ENCODE results near the gene KRT72.

DNA sequence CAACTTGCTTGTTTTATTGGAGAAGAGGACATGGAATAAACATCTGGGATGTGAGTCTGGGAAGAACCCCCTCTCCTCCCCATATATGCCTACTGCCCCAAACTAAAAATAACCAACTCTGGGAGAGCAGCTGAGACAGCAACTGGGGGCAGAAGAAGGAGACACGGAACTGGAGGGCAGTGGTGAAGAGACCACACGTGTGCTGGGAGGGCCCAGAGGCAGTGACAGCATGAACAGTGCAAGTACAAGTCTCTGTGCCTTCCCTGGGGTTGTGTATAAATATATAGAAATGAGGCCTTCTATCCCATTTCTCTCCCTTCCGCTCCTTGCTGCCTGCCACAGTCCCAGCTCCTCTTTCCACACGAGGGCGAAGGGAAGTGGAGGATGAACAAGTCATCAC is 21.1 kb upstream of the KRT72 start:
- TF ChIP-seq, protein P1, sequence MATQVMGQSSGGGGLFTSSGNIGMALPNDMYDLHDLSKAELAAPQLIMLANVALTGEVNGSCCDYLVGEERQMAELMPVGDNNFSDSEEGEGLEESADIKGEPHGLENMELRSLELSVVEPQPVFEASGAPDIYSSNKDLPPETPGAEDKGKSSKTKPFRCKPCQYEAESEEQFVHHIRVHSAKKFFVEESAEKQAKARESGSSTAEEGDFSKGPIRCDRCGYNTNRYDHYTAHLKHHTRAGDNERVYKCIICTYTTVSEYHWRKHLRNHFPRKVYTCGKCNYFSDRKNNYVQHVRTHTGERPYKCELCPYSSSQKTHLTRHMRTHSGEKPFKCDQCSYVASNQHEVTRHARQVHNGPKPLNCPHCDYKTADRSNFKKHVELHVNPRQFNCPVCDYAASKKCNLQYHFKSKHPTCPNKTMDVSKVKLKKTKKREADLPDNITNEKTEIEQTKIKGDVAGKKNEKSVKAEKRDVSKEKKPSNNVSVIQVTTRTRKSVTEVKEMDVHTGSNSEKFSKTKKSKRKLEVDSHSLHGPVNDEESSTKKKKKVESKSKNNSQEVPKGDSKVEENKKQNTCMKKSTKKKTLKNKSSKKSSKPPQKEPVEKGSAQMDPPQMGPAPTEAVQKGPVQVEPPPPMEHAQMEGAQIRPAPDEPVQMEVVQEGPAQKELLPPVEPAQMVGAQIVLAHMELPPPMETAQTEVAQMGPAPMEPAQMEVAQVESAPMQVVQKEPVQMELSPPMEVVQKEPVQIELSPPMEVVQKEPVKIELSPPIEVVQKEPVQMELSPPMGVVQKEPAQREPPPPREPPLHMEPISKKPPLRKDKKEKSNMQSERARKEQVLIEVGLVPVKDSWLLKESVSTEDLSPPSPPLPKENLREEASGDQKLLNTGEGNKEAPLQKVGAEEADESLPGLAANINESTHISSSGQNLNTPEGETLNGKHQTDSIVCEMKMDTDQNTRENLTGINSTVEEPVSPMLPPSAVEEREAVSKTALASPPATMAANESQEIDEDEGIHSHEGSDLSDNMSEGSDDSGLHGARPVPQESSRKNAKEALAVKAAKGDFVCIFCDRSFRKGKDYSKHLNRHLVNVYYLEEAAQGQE (IDR thresholded peaks at IDR 0.05; ENCODE audit: insufficient read depth in 1 of 2, low read depth in 2 of 2, low read length in 2 of 2), result no peak
- TF ChIP-seq SIN3A (IDR thresholded peaks at IDR 0.05; ENCODE audit: borderline replicate concordance, insufficient read depth, low read length) (no peak), TAF1 (IDR thresholded peaks at IDR 0.05; ENCODE audit: borderline replicate concordance, insufficient read depth, low read length) (no peak), POLR2AphosphoS5 (IDR thresholded peaks at IDR 0.05; ENCODE audit: low read depth, low read length) (no peak)
